Measurements from ENCODE around the gene CHKA. TPM values are rescaled to one million over a fixed set of nuclear protein-coding genes. Genes with fewer than 3 reads are reported as not detected.
A peak's percentile ranks its signal among the peaks of the same experiment; 100 is the strongest.

The CHKA gene
- total and polyA plus RNA-seq, 9 of the 15 experiments (the other 6 are each of a cell fraction or from before 2014, with no cell fraction given), result 3.6 to 37.0 (median 30.2) TPM

DNA sequence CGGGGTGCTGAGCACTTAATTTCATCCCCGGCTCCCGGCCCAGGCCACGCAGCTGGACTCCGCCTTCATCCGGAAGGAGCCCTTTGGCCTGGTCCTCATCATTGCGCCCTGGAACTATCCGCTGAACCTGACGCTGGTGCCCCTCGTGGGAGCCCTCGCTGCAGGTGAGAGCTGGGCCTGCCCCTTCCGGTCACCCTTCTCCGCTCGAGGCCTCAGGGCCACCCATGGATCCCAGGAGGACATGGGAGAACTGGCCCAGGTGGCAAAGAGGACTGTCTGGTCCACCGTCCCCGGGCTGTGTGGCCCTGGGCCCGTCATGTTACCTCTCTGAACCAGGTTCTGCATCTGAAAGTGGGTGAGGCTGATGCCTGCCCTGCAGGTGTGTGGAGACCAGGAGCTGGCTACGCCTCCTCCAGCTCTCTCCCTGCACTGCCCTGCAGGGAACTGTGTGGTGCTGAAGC, 102.4 kb downstream of the CHKA start:
- Histone ChIP-seq H4K20me1 (replicated peaks; ENCODE audit: control insufficient read depth, insufficient read depth, low read length) (peaks cover 3% of the 10 kb centered on the region; the same call in 1 of the 2 replicates), H3K4me3 (no peak overlapping the region), H3K9me3 (replicated peaks; ENCODE audit: control insufficient read depth, insufficient read depth, low read depth, low read length) (no peaks in the 10 kb centered on the region), H2AFZ (ENCODE audit: low read depth, low read length) (no peak overlapping the region), H3K9ac (ENCODE audit: insufficient read depth in 1 of 2, low read depth in 2 of 2, low read length in 2 of 2) (peak overlapping the region in 1 of 2 experiments; percentile 68; a peak in 2 of 4 replicates), H3K27me3 (ENCODE audit: control insufficient read depth in 2 of 2, insufficient read depth in 2 of 2, low read length in 2 of 2) (no peaks in the 10 kb centered on the region), H3K9me1 (ENCODE audit: control insufficient read depth, insufficient read depth, low read length) (no peaks in the 10 kb centered on the region), H3K4me2 (ENCODE audit: insufficient read depth, low read length) (no peak overlapping the region), H3K36me3 (ENCODE audit: control insufficient read depth, insufficient read depth, low read length) (no peaks in the 10 kb centered on the region), H3K27ac (ENCODE audit: extremely low read depth, low read depth, low read length) (no peak overlapping the region), H3K4me1 (replicated peaks in 1 of 2; ENCODE audit: control insufficient read depth in 2 of 2, insufficient read depth in 2 of 2, low read length in 2 of 2) (peaks cover 0 to 66% of the 10 kb centered on the region in 2 experiments; a peak in 2 of 5 replicates), H3K79me2 (ENCODE audit: control insufficient read depth, insufficient read depth, low read length) (no peaks in the 10 kb centered on the region)
- FAIRE-seq (no peak), ATAC-seq (no peak), DNase-seq (ENCODE audit: extremely low read depth in 1 of 4, low spot score in 3 of 4) (no peak)
- intact Hi-C loops (cut with micrococcal nuclease) (no loop called here), in situ Hi-C loops (cut with MboI) (no loop called here)
- WGBS (ENCODE audit: insufficient coverage, low coverage, missing lambda C conversion rate), result 46% methylated on average over 18 of the region's 18 CpGs
- TF ChIP-seq BDP1 (IDR thresholded peaks at IDR 0.05; ENCODE audit: insufficient read depth, insufficient read length), result no peak
- no peak for TF ChIP-seq FOSL1 (tag; conservative IDR thresholded peaks at IDR 0.05)
- no peak for TF ChIP-seq KLF13 (tag; IDR thresholded peaks at IDR 0.05; ENCODE audit: borderline replicate concordance, low read depth)
- no peak for TF ChIP-seq PCBP1 (IDR thresholded peaks at IDR 0.05; ENCODE audit: low read depth, low read length, poor library complexity, severe bottlenecking)
- no peak for TF ChIP-seq ZNF23 (CRISPR knock-in tag; IDR thresholded peaks at IDR 0.05)
- TF ChIP-seq CEBPG (CRISPR knock-in tag; IDR thresholded peaks at IDR 0.05), result no peak
- no peak for TF ChIP-seq CEBPG (tag; conservative IDR thresholded peaks at IDR 0.05 in 1 of 2, IDR thresholded peaks at IDR 0.05 in 1 of 2)
- TF ChIP-seq NR2C2 (CRISPR knock-in tag; IDR thresholded peaks at IDR 0.05), result no peak
- no peak for TF ChIP-seq NR2C2 (tag; IDR thresholded peaks at IDR 0.05)
- no peak for TF ChIP-seq ETV6 (IDR thresholded peaks at IDR 0.05; ENCODE audit: borderline replicate concordance in 1 of 2, low read depth in 2 of 2, low read length in 1 of 2)
- TF ChIP-seq ETV6 (CRISPR knock-in tag; IDR thresholded peaks at IDR 0.05; ENCODE audit: borderline replicate concordance), result no peak
- TF ChIP-seq MXI1 (IDR thresholded peaks at IDR 0.05; ENCODE audit: low read depth, low read length), result no peak
- no peak for TF ChIP-seq CBFA2T2 (conservative IDR thresholded peaks at IDR 0.05)
- TF ChIP-seq, protein P1, sequence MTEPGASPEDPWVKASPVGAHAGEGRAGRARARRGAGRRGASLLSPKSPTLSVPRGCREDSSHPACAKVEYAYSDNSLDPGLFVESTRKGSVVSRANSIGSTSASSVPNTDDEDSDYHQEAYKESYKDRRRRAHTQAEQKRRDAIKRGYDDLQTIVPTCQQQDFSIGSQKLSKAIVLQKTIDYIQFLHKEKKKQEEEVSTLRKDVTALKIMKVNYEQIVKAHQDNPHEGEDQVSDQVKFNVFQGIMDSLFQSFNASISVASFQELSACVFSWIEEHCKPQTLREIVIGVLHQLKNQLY (CRISPR knock-in tag; conservative IDR thresholded peaks at IDR 0.05), result no peak
- TF ChIP-seq BRCA1 (IDR thresholded peaks at IDR 0.05), result no peak
- TF ChIP-seq BRCA1 (CRISPR knock-in tag; IDR thresholded peaks at IDR 0.05), result no peak
- TF ChIP-seq, protein P2, sequence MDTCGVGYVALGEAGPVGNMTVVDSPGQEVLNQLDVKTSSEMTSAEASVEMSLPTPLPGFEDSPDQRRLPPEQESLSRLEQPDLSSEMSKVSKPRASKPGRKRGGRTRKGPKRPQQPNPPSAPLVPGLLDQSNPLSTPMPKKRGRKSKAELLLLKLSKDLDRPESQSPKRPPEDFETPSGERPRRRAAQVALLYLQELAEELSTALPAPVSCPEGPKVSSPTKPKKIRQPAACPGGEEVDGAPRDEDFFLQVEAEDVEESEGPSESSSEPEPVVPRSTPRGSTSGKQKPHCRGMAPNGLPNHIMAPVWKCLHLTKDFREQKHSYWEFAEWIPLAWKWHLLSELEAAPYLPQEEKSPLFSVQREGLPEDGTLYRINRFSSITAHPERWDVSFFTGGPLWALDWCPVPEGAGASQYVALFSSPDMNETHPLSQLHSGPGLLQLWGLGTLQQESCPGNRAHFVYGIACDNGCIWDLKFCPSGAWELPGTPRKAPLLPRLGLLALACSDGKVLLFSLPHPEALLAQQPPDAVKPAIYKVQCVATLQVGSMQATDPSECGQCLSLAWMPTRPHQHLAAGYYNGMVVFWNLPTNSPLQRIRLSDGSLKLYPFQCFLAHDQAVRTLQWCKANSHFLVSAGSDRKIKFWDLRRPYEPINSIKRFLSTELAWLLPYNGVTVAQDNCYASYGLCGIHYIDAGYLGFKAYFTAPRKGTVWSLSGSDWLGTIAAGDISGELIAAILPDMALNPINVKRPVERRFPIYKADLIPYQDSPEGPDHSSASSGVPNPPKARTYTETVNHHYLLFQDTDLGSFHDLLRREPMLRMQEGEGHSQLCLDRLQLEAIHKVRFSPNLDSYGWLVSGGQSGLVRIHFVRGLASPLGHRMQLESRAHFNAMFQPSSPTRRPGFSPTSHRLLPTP (IDR thresholded peaks at IDR 0.05; ENCODE audit: borderline replicate concordance, extremely low read depth, insufficient read length), result no peak
- ChIA-PET POLR2A (no interaction called here), CTCF (ENCODE audit: low intra/inter-chr PET ratio) (no interaction called here)
- BruUV-seq (replicated peaks), result no TSS peak
